IgD-negative memory B cell (primary cell): ENCODE measurements around the gene RARS2. TPM values are rescaled to one million over a fixed set of nuclear protein-coding genes. Genes with fewer than 3 reads are reported as not detected.

Source experiments
- H3K27ac Mint-ChIP-seq, 3 donors: one replicate each; pipeline ENCODE4 v1.8.0; 2020 to 2022; ENCODE audit warnings: mild to moderate bottlenecking in 3 of 3, mixed read lengths in 3 of 3, moderate library complexity in 1 of 3
- H3K27me3 Mint-ChIP-seq: one replicate; pipeline ENCODE4 v1.8.0; 2021; ENCODE audit warnings: mixed read lengths
- H3K36me3 Mint-ChIP-seq: one replicate; pipeline ENCODE4 v1.8.0; 2020; ENCODE audit warnings: mild to moderate bottlenecking, mixed read lengths
- H3K4me1 Mint-ChIP-seq, 3 donors: one replicate each; pipeline ENCODE4 v1.8.0; 2020 to 2022; ENCODE audit warnings: mixed read lengths in 3 of 3, mild to moderate bottlenecking in 1 of 3
- H3K4me3 Mint-ChIP-seq, 4 donors: one replicate each; pipeline ENCODE4 v1.8.0; 2020 to 2022; ENCODE audit warnings: mild to moderate bottlenecking in 4 of 4, mixed read lengths in 4 of 4, moderate library complexity in 3 of 4
- H3K9me3 Mint-ChIP-seq, 3 donors: one replicate each; pipeline ENCODE4 v1.8.0; 2020 to 2021; ENCODE audit warnings: mixed read lengths in 3 of 3, mild to moderate bottlenecking in 1 of 3
- polyA plus RNA-seq: library from polyadenylated mRNA; unstranded; fragments of 300-500 nt; fragmentation: Illumina TruSeq; gene quantifications from one replicate; pipeline ENCODE4 v1.2.3, GENCODE V29; 2021

RARS2 gene
- polyA plus RNA-seq, 1 donor from 2014 or later: 22.0 TPM

GRCh38 chr6:87551799-87552198 is 38.0 kb downstream of the RARS2 start:
- no peak overlapping the region for H3K27ac Mint-ChIP-seq
- H3K4me1 Mint-ChIP-seq: peaks cover 2 to 9% (median 2%) of the 10 kb centered on the region in 3 donors
- no peak overlapping the region for H3K4me3 Mint-ChIP-seq
- H3K36me3 Mint-ChIP-seq: peaks cover 3% of the 10 kb centered on the region
- H3K9me3 Mint-ChIP-seq: no peaks in the 10 kb centered on the region
- H3K27me3 Mint-ChIP-seq: no peaks in the 10 kb centered on the region

GRCh38 chr6:87544474-87544735 is 45.4 kb downstream of the RARS2 start:
- Mint-ChIP-seq H3K27ac (no peak overlapping the region), H3K36me3 (peaks cover 16% of the 10 kb centered on the region), H3K4me1 (peaks cover 0 to 3% (median under 1%) of the 10 kb centered on the region in 3 donors)

GRCh38 chr6:87543696-87544473 is 45.9 kb downstream of the RARS2 start:
- Mint-ChIP-seq H3K27me3 (no peaks in the 10 kb centered on the region), H3K36me3 (peaks cover 16% of the 10 kb centered on the region), H3K27ac (no peak overlapping the region), H3K4me1 (peaks cover 0 to 3% (median 2%) of the 10 kb centered on the region in 3 donors), H3K9me3 (peaks cover 0 to 9% (median 5%) of the 10 kb centered on the region in 3 donors), H3K4me3 (no peak overlapping the region)

More at GRCh38 chr6:87544474-87544735, 45.4 kb downstream of the RARS2 start:
- no peaks in the 10 kb centered on the region for H3K27me3 Mint-ChIP-seq
- H3K9me3 Mint-ChIP-seq: peaks cover 0 to 7% (median 5%) of the 10 kb centered on the region in 3 donors
- H3K4me3 Mint-ChIP-seq: no peak overlapping the region

GRCh38 chr6:87541744-87542143 is 48.0 kb downstream of the RARS2 start:
- H3K27me3 Mint-ChIP-seq: no peaks in the 10 kb centered on the region
- H3K4me3 Mint-ChIP-seq: peak overlapping the region in 1 of 4 donors; percentile 17
- H3K36me3 Mint-ChIP-seq: peaks cover 16% of the 10 kb centered on the region
- peak overlapping the region in 1 of 3 donors; percentile 31 for H3K27ac Mint-ChIP-seq
- peaks cover 0 to 9% (median 5%) of the 10 kb centered on the region in 3 donors for H3K9me3 Mint-ChIP-seq
- peaks cover 5 to 12% (median 6%) of the 10 kb centered on the region in 3 donors for H3K4me1 Mint-ChIP-seq

- H3K4me1 Mint-ChIP-seq: peaks cover 5 to 13% (median 7%) of the 10 kb centered on the region in 3 donors
- H3K27me3 Mint-ChIP-seq: no peaks in the 10 kb centered on the region
- H3K9me3 Mint-ChIP-seq: peaks cover 0 to 9% (median 5%) of the 10 kb centered on the region in 3 donors
- H3K4me3 Mint-ChIP-seq: no peak overlapping the region
- H3K36me3 Mint-ChIP-seq: peaks cover 16% of the 10 kb centered on the region
- H3K27ac Mint-ChIP-seq: peak overlapping the region in 1 of 3 donors; percentile 31
Measured at GRCh38 chr6:87541041-87541440, 48.7 kb downstream of the RARS2 start.

- peaks cover 16% of the 10 kb centered on the region for H3K36me3 Mint-ChIP-seq
- peak overlapping the region in 2 of 3 donors; percentile 31 to 43 for H3K27ac Mint-ChIP-seq
- no peaks in the 10 kb centered on the region for H3K27me3 Mint-ChIP-seq
Measured at GRCh38 chr6:87540539-87540938, 49.2 kb downstream of the RARS2 start.

GRCh38 chr6:87539554-87539953 is 50.2 kb downstream of the RARS2 start:
- Mint-ChIP-seq H3K4me1 (peaks cover 6 to 13% (median 7%) of the 10 kb centered on the region in 3 donors), H3K4me3 (no peak overlapping the region), H3K9me3 (peaks cover 0 to 9% (median 5%) of the 10 kb centered on the region in 3 donors), H3K27me3 (no peaks in the 10 kb centered on the region), H3K27ac (no peak overlapping the region), H3K36me3 (peaks cover 15% of the 10 kb centered on the region)

More at GRCh38 chr6:87540539-87540938, 49.2 kb downstream of the RARS2 start:
- peaks cover 5 to 13% (median 7%) of the 10 kb centered on the region in 3 donors for H3K4me1 Mint-ChIP-seq
- H3K4me3 Mint-ChIP-seq: no peak overlapping the region
- H3K9me3 Mint-ChIP-seq: peaks cover 0 to 9% (median 5%) of the 10 kb centered on the region in 3 donors

- H3K4me1 Mint-ChIP-seq: peaks cover 7 to 11% (median 10%) of the 10 kb centered on the region in 3 donors
- peaks cover 15% of the 10 kb centered on the region for H3K36me3 Mint-ChIP-seq
- peaks cover 0 to 9% (median 5%) of the 10 kb centered on the region in 3 donors for H3K9me3 Mint-ChIP-seq
- H3K27ac Mint-ChIP-seq: no peak overlapping the region
- H3K4me3 Mint-ChIP-seq: peak overlapping the region in 1 of 4 donors; percentile 34
- no peaks in the 10 kb centered on the region for H3K27me3 Mint-ChIP-seq
Measured at GRCh38 chr6:87538510-87539260, 51.1 kb downstream of the RARS2 start.

- H3K9me3 Mint-ChIP-seq: peaks cover 0 to 3% (median 0%) of the 10 kb centered on the region in 3 donors
- H3K4me1 Mint-ChIP-seq: peaks cover 7 to 10% (median 10%) of the 10 kb centered on the region in 3 donors
- peak overlapping the region in 1 of 3 donors; percentile 8 for H3K27ac Mint-ChIP-seq
- no peak overlapping the region for H3K4me3 Mint-ChIP-seq
- H3K36me3 Mint-ChIP-seq: peaks cover 3% of the 10 kb centered on the region
- H3K27me3 Mint-ChIP-seq: no peaks in the 10 kb centered on the region
Measured at GRCh38 chr6:87534377-87535047, 55.3 kb downstream of the RARS2 start.

GRCh38 chr6:87529221-87529620 is 60.6 kb downstream of the RARS2 start:
- Mint-ChIP-seq H3K27me3 (no peaks in the 10 kb centered on the region), H3K36me3 (peaks cover 5% of the 10 kb centered on the region), H3K9me3 (peaks cover 0 to 2% (median 0%) of the 10 kb centered on the region in 3 donors), H3K4me3 (no peak overlapping the region), H3K4me1 (peaks cover 0 to 10% (median 2%) of the 10 kb centered on the region in 3 donors), H3K27ac (peak overlapping the region in 1 of 3 donors; percentile 7)

GRCh38 chr6:87522686-87523085 is 67.1 kb downstream of the RARS2 start:
- H3K27ac Mint-ChIP-seq: no peak overlapping the region
- no peak overlapping the region for H3K4me3 Mint-ChIP-seq
- peaks cover 4% of the 10 kb centered on the region for H3K36me3 Mint-ChIP-seq
- H3K9me3 Mint-ChIP-seq: peaks cover 0 to 2% (median 0%) of the 10 kb centered on the region in 3 donors
- H3K27me3 Mint-ChIP-seq: no peaks in the 10 kb centered on the region
- H3K4me1 Mint-ChIP-seq: peaks cover 0 to 4% (median 0%) of the 10 kb centered on the region in 3 donors

GRCh38 chr6:87518453-87518852 is 71.3 kb downstream of the RARS2 start:
- Mint-ChIP-seq H3K4me1 (peaks cover 0 to 3% (median 0%) of the 10 kb centered on the region in 3 donors), H3K36me3 (peaks cover 2% of the 10 kb centered on the region), H3K9me3 (no peaks in the 10 kb centered on the region), H3K27me3 (no peaks in the 10 kb centered on the region), H3K4me3 (no peak overlapping the region), H3K27ac (peak overlapping the region in 1 of 3 donors; percentile 67)

- no peaks in the 10 kb centered on the region for H3K9me3 Mint-ChIP-seq
- H3K27me3 Mint-ChIP-seq: no peaks in the 10 kb centered on the region
- no peaks in the 10 kb centered on the region for H3K36me3 Mint-ChIP-seq
- peaks cover 0 to 3% (median 0%) of the 10 kb centered on the region in 3 donors for H3K4me1 Mint-ChIP-seq
- H3K27ac Mint-ChIP-seq: peak overlapping the region in 1 of 3 donors; percentile 8
- no peak overlapping the region for H3K4me3 Mint-ChIP-seq
Measured at GRCh38 chr6:87514831-87515230, 75.0 kb downstream of the RARS2 start.

- Mint-ChIP-seq H3K9me3 (no peaks in the 10 kb centered on the region), H3K4me1 (peaks cover 0 to 5% (median 0%) of the 10 kb centered on the region in 3 donors), H3K4me3 (no peak overlapping the region), H3K36me3 (no peaks in the 10 kb centered on the region), H3K27me3 (no peaks in the 10 kb centered on the region), H3K27ac (peak overlapping the region in 1 of 3 donors; percentile 6)
Measured at GRCh38 chr6:87504441-87504840, 85.3 kb downstream of the RARS2 start.
